ENCODE measurements around the gene ACY1.

- TF ChIP-seq CTCF (optimal IDR thresholded peaks at IDR 0.05 in 1 of 3, IDR thresholded peaks at IDR 0.05 in 1 of 3, conservative IDR thresholded peaks at IDR 0.05 in 1 of 3; ENCODE audit: extremely low read depth in 1 of 3, insufficient read depth in 2 of 3, low read length in 3 of 3) = no peak
- no peak for TF ChIP-seq EZH2 (IDR thresholded peaks at IDR 0.05; ENCODE audit: low read length)
Observed at GRCh38 chr3:52023101-52023770, 39.9 kb downstream of the ACY1 start.
